GM23248 (cell line): ENCODE measurements around the gene CSF1R. TPM values are rescaled to one million over a fixed set of nuclear protein-coding genes. Genes with fewer than 3 reads are reported as not detected.

Experiments used
- DNase-seq: peaks from one replicate; pipeline ENCODE4 v3.0.0-alpha.2; 2015
- H2AFZ ChIP-seq: fragments of 200-600 bp; sonication (generic); 2 replicates; pipeline ENCODE4 v1.6.1; 2016; ENCODE audit warnings: antibody characterized with exemption
- H3F3A ChIP-seq: fragments of 200-600 bp; sonication (generic); 2 replicates; pipeline ENCODE4 v1.6.1; 2016; ENCODE audit warnings: mild to moderate bottlenecking, antibody characterized with exemption, mixed run types; ENCODE audit not compliant: insufficient read depth
- H3K27ac ChIP-seq: fragments of 200-600 bp; sonication (generic); 2 replicates; pipeline ENCODE4 v1.5.1; 2016; ENCODE audit warnings: mild to moderate bottlenecking
- H3K27me3 ChIP-seq: fragments of 200-600 bp; sonication (generic); replicated peaks from 2 replicates; pipeline ENCODE4 v1.6.1; 2016; ENCODE audit warnings: mild to moderate bottlenecking; ENCODE audit not compliant: insufficient read depth
- H3K36me3 ChIP-seq: fragments of 200-600 bp; sonication (generic); 2 replicates; pipeline ENCODE4 v1.6.1; 2016; ENCODE audit warnings: low read depth, mild to moderate bottlenecking
- H3K4me1 ChIP-seq: fragments of 200-600 bp; sonication (generic); 2 replicates; pipeline ENCODE4 v1.6.1; 2016; ENCODE audit warnings: mild to moderate bottlenecking; ENCODE audit not compliant: insufficient read depth
- H3K4me2 ChIP-seq: fragments of 200-600 bp; sonication (generic); one replicate; pipeline ENCODE4 v1.6.1; 2016; ENCODE audit warnings: mild to moderate bottlenecking; ENCODE audit not compliant: unreplicated experiment
- H3K4me3 ChIP-seq: fragments of 200-600 bp; sonication (generic); 2 replicates; pipeline ENCODE4 v1.5.1; 2016; ENCODE audit warnings: mild to moderate bottlenecking
- H3K79me2 ChIP-seq: fragments of 200-600 bp; sonication (generic); 2 replicates; pipeline ENCODE4 v1.6.1; 2016; ENCODE audit warnings: mild to moderate bottlenecking; ENCODE audit not compliant: insufficient read depth
- H3K9ac ChIP-seq: fragments of 200-600 bp; sonication (generic); 2 replicates; pipeline ENCODE4 v1.6.1; 2016; ENCODE audit warnings: mild to moderate bottlenecking
- H3K9me2 ChIP-seq: fragments of 200-600 bp; sonication (generic); 2 replicates; pipeline ENCODE4 v1.6.1; 2016; ENCODE audit warnings: mixed run types, mild to moderate bottlenecking, moderate library complexity; ENCODE audit not compliant: insufficient read depth
- H3K9me3 ChIP-seq: fragments of 200-600 bp; sonication (generic); one replicate; pipeline ENCODE4 v1.6.1; 2017; ENCODE audit warnings: low read depth
- H4K20me1 ChIP-seq: fragments of 200-600 bp; sonication (generic); 2 replicates; pipeline ENCODE4 v1.6.0; 2016; ENCODE audit not compliant: insufficient read depth
- EZH2 ChIP-seq: fragments of 200-600 bp; sonication (generic); IDR thresholded peaks from 2 replicates; pipeline ENCODE4 v1.6.1; 2018; ENCODE audit warnings: antibody characterized with exemption, mild to moderate bottlenecking; ENCODE audit not compliant: insufficient read depth, poor library complexity, severe bottlenecking
- EZH2phosphoT487 ChIP-seq: fragments of 200-600 bp; sonication (generic); IDR thresholded peaks from 2 replicates; pipeline ENCODE4 v1.6.1; 2018; ENCODE audit warnings: antibody characterized with exemption, moderate library complexity, mild to moderate bottlenecking, low read depth; ENCODE audit not compliant: insufficient read depth
- WGBS, 2 experiments: methylation state at CpG; one replicate each; pipeline ENCODE4 v1.1.6; 2015 to 2017; ENCODE audit warnings: low lambda C conversion rate in 2 of 2, low coverage in 1 of 2; ENCODE audit errors: missing lambda C conversion rate in 2 of 2; 5-methylcytosine and 5-hydroxymethylcytosine counted together
- in situ Hi-C: fragments of 300-500 bp; cut with MboI; formaldehyde crosslinking; loops from 2 replicates; pipeline ENCODE4 v1.15.0; 2020
- polyA plus RNA-seq: library from polyadenylated mRNA; unstranded; fragments of >200 nt; fragmentation: Nextera tagmentation; extraction: Ambion mirVana; gene quantifications from 2 replicates; pipeline ENCODE4 v1.2.1, GENCODE V29; 2016
- total RNA-seq: library from RNA; depleted of rRNA; stranded (reverse); fragments of >200 nt; shearing (Covaris generic); gene quantifications from 2 replicates; pipeline ENCODE4 v1.2.3, GENCODE V29; 2014

Gene CSF1R
- total and polyA plus RNA-seq, 2 experiments from 2014 or later = 0.56 TPM; not detected in 1

DNA sequence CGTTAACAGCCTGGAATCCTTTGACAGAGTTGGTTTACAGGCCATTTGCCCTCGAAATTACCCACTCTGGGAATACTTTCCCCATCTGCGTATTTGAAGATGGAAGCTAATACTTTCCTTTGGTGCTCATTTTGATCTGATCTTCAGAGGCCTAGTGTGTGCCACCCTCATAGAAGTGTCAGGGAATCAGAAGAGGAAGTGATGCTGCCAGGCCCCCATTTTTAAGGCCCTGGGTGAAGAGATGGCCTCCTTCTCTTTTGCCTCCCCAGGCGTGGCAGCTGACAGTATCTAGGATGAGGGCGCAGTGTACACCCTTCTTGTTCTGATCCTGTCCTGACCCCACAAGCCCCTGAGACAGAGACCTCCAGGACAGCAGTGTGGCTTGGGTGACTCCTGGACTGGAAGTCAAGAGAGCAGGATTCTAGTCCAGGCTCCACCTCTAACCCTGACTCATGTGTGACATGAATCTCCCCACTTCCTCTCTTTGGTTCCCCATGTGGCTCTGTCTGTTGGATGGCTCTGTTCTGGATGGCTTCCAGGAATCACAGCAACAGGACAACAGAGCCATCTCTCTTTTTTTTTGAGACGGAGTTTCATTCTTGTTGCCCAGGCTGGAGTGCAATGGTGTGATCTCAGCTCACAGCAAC, 27.8 kb downstream of the CSF1R start:
- H3K27me3 ChIP-seq = no peaks in the 10 kb centered on the region
- peaks cover 18% of the 10 kb centered on the region for H3K4me1 ChIP-seq
- DNase-seq = peak; percentile 92
- H3K4me3 ChIP-seq = no peak overlapping the region
- 0 out of 2 replicates have a peak overlapping the region, but pooled peaks have one; percentile 8 for H3K9ac ChIP-seq
- H3K36me3 ChIP-seq = peaks cover 7% of the 10 kb centered on the region; the same call in 1 of the 2 replicates
- peak overlapping the region; percentile 43 for H2AFZ ChIP-seq
- no peak for TF ChIP-seq EZH2
- no peak for TF ChIP-seq EZH2phosphoT487
- WGBS, 2 experiments = 59 to 60% methylated on average over 6 of the region's 6 CpGs
- H4K20me1 ChIP-seq = no peaks in the 10 kb centered on the region
- in situ Hi-C loops = no loop called here
- H3K27ac ChIP-seq = peak overlapping the region; percentile 63
- no peaks in the 10 kb centered on the region for H3K9me3 ChIP-seq
- no peaks in the 10 kb centered on the region for H3K79me2 ChIP-seq
- H3K9me2 ChIP-seq = no peaks in the 10 kb centered on the region
- H3K4me2 ChIP-seq = peak overlapping the region; percentile 31
- H3F3A ChIP-seq = peaks cover 12% of the 10 kb centered on the region

DNA sequence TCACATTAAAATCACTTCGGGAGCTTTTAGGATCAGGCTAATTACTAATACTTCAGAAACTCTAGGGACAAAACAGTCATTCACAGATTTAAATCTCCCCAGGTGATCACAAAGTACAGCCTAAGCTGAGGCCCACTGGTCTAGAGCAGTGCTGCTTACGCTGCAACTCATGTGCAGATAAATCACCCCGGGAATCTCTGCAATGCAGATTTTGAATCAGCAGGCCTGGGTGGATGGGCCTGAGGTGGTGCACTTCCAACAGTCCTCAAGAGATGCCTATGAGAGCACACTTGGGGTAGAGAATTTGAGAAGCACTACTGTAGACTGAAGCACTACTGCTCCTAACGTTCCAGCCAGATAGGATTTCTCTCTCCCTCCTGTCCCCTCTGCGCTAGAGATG, 28.4 kb downstream of the CSF1R start:
- Histone ChIP-seq H2AFZ (no peak overlapping the region), H3K36me3 (peaks cover 7% of the 10 kb centered on the region; the same call in 1 of the 2 replicates), H4K20me1 (no peaks in the 10 kb centered on the region), H3K9me2 (no peaks in the 10 kb centered on the region), H3K4me2 (no peak overlapping the region), H3K4me1 (peaks cover 24% of the 10 kb centered on the region), H3K9me3 (no peaks in the 10 kb centered on the region), H3K27ac (peak overlapping the region; percentile 63), H3K79me2 (no peaks in the 10 kb centered on the region), H3F3A (peaks cover 12% of the 10 kb centered on the region), H3K4me3 (no peak overlapping the region), H3K27me3 (no peaks in the 10 kb centered on the region), H3K9ac (no peak overlapping the region)
- DNase-seq = peak; percentile 34
- 61 to 63% methylated on average over 5 of the region's 5 CpGs for WGBS, 2 experiments
- in situ Hi-C loops = no loop called here
- TF ChIP-seq EZH2 (no peak), EZH2phosphoT487 (no peak)

DNA sequence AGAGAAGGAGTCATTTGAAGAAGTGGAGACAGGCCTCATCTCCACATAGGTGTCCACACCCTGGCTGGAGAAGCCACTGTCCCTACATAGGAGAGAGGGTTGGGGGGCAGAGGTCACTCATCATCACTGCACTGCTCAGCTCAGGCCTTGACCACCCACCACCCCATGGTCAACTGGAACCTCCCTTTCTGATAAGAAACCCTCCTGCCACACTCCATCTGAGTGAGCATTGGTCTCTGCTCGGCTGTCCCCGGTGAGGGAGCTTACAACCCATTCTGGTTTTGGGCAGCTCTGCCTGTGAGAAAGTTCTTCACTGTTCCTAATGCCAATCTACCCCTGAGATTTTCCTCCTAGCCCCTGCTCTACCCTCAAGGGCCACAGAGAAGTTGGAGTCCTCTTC, 28.8 kb downstream of the CSF1R start:
- Histone ChIP-seq H3K4me3 (no peak overlapping the region), H3K27me3 (no peaks in the 10 kb centered on the region), H3K4me1 (peaks cover 29% of the 10 kb centered on the region), H3F3A (peaks cover 17% of the 10 kb centered on the region), H3K9ac (no peak overlapping the region), H3K9me2 (no peaks in the 10 kb centered on the region), H2AFZ (no peak overlapping the region), H4K20me1 (no peaks in the 10 kb centered on the region), H3K9me3 (no peaks in the 10 kb centered on the region), H3K27ac (peak overlapping the region; percentile 63), H3K4me2 (no peak overlapping the region), H3K36me3 (peaks cover 7% of the 10 kb centered on the region; the same call in 1 of the 2 replicates), H3K79me2 (no peaks in the 10 kb centered on the region)
- in situ Hi-C loops = no loop called here
- 92 to 93% methylated on average over 2 of the region's 2 CpGs for WGBS, 2 experiments
- TF ChIP-seq EZH2 (no peak), EZH2phosphoT487 (no peak)
- DNase-seq = no peak

DNA sequence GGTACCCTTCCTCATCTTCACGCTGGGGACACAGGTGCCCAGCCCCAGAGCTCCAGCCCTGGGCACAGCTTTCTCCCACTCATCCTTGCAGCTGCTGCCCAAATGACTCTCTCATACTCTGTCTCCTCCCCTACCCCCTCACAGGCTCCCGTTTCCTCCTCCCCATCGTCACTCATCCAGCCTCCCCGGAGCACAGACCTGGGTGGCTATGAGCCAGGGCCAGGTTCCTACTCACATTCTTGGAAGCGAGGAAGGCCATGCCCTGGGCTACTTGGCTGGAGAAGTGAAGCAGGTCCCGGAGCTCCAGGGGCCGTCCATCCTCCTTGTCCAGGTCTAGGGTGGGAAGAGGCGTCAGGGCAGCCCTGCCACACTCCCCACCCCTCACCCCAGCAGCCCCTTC, 29.3 kb downstream of the CSF1R start:
- H3K4me1 ChIP-seq = peaks cover 31% of the 10 kb centered on the region
- TF ChIP-seq EZH2phosphoT487 (no peak), EZH2 (no peak)
- H3K27ac ChIP-seq = no peak overlapping the region
- no peak for DNase-seq
- peaks cover 10% of the 10 kb centered on the region; the same call in 1 of the 2 replicates for H3K36me3 ChIP-seq
- in situ Hi-C loops = no loop called here
- H3K4me3 ChIP-seq = no peak overlapping the region
- 72% methylated on average over 7 to 8 of the region's 8 CpGs for WGBS, 2 experiments
- H3K9ac ChIP-seq = no peak overlapping the region
- H3K9me2 ChIP-seq = no peaks in the 10 kb centered on the region
- no peaks in the 10 kb centered on the region for H3K79me2 ChIP-seq
- no peaks in the 10 kb centered on the region for H3K27me3 ChIP-seq
- H3F3A ChIP-seq = peaks cover 22% of the 10 kb centered on the region
- no peaks in the 10 kb centered on the region for H4K20me1 ChIP-seq
- no peaks in the 10 kb centered on the region for H3K9me3 ChIP-seq
- no peak overlapping the region for H2AFZ ChIP-seq
- H3K4me2 ChIP-seq = no peak overlapping the region

DNA sequence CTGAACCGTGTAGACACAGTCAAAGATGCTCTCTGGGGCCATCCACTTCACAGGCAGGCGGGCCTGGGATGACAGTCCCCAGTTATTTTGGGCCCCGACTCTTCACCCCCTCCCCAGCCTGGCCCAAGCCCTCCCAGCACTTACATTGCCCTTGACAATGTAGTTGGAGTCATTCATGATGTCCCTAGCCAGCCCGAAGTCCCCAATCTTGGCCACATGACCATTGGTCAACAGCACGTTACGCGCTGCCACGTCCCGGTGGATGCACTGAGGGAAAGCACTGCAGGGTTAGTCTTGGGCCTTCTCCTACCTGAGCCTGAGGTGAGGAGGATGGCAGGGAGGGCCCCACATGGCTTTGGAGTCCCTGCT, 30.3 kb downstream of the CSF1R start:
- Histone ChIP-seq H3K27me3 (no peaks in the 10 kb centered on the region), H3K27ac (no peak overlapping the region), H3K79me2 (no peaks in the 10 kb centered on the region), H2AFZ (no peak overlapping the region), H3K9me3 (no peaks in the 10 kb centered on the region), H3K4me3 (no peak overlapping the region), H4K20me1 (no peaks in the 10 kb centered on the region), H3K9me2 (no peaks in the 10 kb centered on the region), H3K4me2 (no peak overlapping the region), H3K36me3 (peaks cover 18% of the 10 kb centered on the region; the same call in 1 of the 2 replicates), H3K9ac (no peak overlapping the region), H3K4me1 (peaks cover 31% of the 10 kb centered on the region), H3F3A (peaks cover 24% of the 10 kb centered on the region)
- TF ChIP-seq EZH2phosphoT487 = no peak
- no peak for TF ChIP-seq EZH2
- WGBS, 2 experiments = 87 to 89% methylated on average over 9 of the region's 9 CpGs
- in situ Hi-C loops = no loop called here
- DNase-seq = no peak
